ENCODE data around the gene MUC5B. TPM values are rescaled to one million over a fixed set of nuclear protein-coding genes. Genes with fewer than 3 reads are reported as not detected.
"Not testable (repeated sequence)": the region's sequence is repeated elsewhere in the genome, so short reads cannot be mapped to it uniquely, and the experiment has no call there.

The MUC5B gene
- polyA plus RNA-seq (2013) = 0.01 TPM

- WGBS (ENCODE audit: insufficient coverage) = 81% methylated on average over 26 of the region's 36 CpGs
- no peak within 1 kb of the TSS for H3K27ac ChIP-seq (ENCODE audit: insufficient read depth in 1 of 2, low read depth in 1 of 2, low read length in 2 of 2, poor library complexity in 1 of 2, severe bottlenecking in 2 of 2)
- peaks cover 0 to 53% (median 0%) of the 10 kb centered on the region in 5 experiments for H3K27me3 ChIP-seq (replicated peaks in 2 of 5; ENCODE audit: control insufficient read depth in 4 of 5, insufficient read depth in 5 of 5, low read length in 4 of 5)
- DNase-seq = no peak
- H3K9me3 ChIP-seq (ENCODE audit: control extremely low read depth in 1 of 5, control insufficient read depth in 4 of 5, insufficient read depth in 2 of 5, low read depth in 1 of 5, low read length in 4 of 5) = no peaks in the 10 kb centered on the region
- no peaks in the 10 kb centered on the region for H3K4me1 ChIP-seq (ENCODE audit: control extremely low read depth in 1 of 4, control insufficient read depth in 4 of 4, insufficient read depth in 4 of 4, low read length in 3 of 4)
- no peak within 1 kb of the TSS for H3K4me3 ChIP-seq (ENCODE audit: control insufficient read depth in 1 of 7, extremely low read depth in 1 of 7, insufficient read depth in 4 of 7, low read depth in 2 of 7, low read length in 6 of 7)
- POLR2A ChIA-PET = no interaction called here
- CTCF ChIA-PET = no interaction called here
- no peaks in the 10 kb centered on the region for H3K36me3 ChIP-seq (ENCODE audit: control insufficient read depth in 4 of 4, insufficient read depth in 4 of 4, low read length in 3 of 4)
These were observed at the start of gene MUC5B for GRCh38 chr11:1222491-1223345. Gene MUC5B (plus strand): TSS chr11:1223066. CDS start chr11:1223124, 58 bp downstream.

GRCh38 chr11:1173396-1173795, 49.5 kb upstream of the MUC5B start:
- CTCF ChIA-PET; H3K4me3 ChIP-seq (ENCODE audit: control insufficient read depth in 1 of 7, extremely low read depth in 1 of 7, insufficient read depth in 4 of 7, low read depth in 2 of 7, low read length in 6 of 7); DNase-seq; H3K27ac ChIP-seq (ENCODE audit: insufficient read depth in 1 of 2, low read depth in 1 of 2, low read length in 2 of 2, poor library complexity in 1 of 2, severe bottlenecking in 2 of 2); POLR2A ChIA-PET; H3K4me1 ChIP-seq (ENCODE audit: control extremely low read depth in 1 of 4, control insufficient read depth in 4 of 4, insufficient read depth in 4 of 4, low read length in 3 of 4); H3K36me3 ChIP-seq (ENCODE audit: control insufficient read depth in 4 of 4, insufficient read depth in 4 of 4, low read length in 3 of 4); H3K9me3 ChIP-seq (ENCODE audit: control extremely low read depth in 1 of 5, control insufficient read depth in 4 of 5, insufficient read depth in 2 of 5, low read depth in 1 of 5, low read length in 4 of 5); H3K27me3 ChIP-seq (replicated peaks in 2 of 5; ENCODE audit: control insufficient read depth in 4 of 5, insufficient read depth in 5 of 5, low read length in 4 of 5): not testable (repeated sequence)
- WGBS (ENCODE audit: insufficient coverage) = 96% methylated on average over 2 of the region's 3 CpGs

GRCh38 chr11:1174441-1175370, 48.2 kb upstream of the MUC5B start:
- no peak overlapping the region for H3K27ac ChIP-seq (ENCODE audit: insufficient read depth in 1 of 2, low read depth in 1 of 2, low read length in 2 of 2, poor library complexity in 1 of 2, severe bottlenecking in 2 of 2)
- H3K4me3 ChIP-seq (ENCODE audit: control insufficient read depth in 1 of 7, extremely low read depth in 1 of 7, insufficient read depth in 4 of 7, low read depth in 2 of 7, low read length in 6 of 7) = no peak overlapping the region
- no peak for DNase-seq
- 92% methylated on average over 35 of the region's 39 CpGs for WGBS (ENCODE audit: insufficient coverage)
- ChIA-PET CTCF (no interaction called here), POLR2A (no interaction called here)
- H3K4me1 ChIP-seq (ENCODE audit: control extremely low read depth in 1 of 4, control insufficient read depth in 4 of 4, insufficient read depth in 4 of 4, low read length in 3 of 4) = no peaks in the 10 kb centered on the region
- H3K9me3 ChIP-seq (ENCODE audit: control extremely low read depth in 1 of 5, control insufficient read depth in 4 of 5, insufficient read depth in 2 of 5, low read depth in 1 of 5, low read length in 4 of 5) = peaks cover 0 to 5% (median 0%) of the 10 kb centered on the region in 5 experiments
- H3K36me3 ChIP-seq (ENCODE audit: control insufficient read depth in 4 of 4, insufficient read depth in 4 of 4, low read length in 3 of 4) = no peaks in the 10 kb centered on the region
- no peaks in the 10 kb centered on the region for H3K27me3 ChIP-seq (replicated peaks in 2 of 5; ENCODE audit: control insufficient read depth in 4 of 5, insufficient read depth in 5 of 5, low read length in 4 of 5)

GRCh38 chr11:1175461-1176223, 47.2 kb upstream of the MUC5B start:
- ChIA-PET CTCF (no interaction called here), POLR2A (no interaction called here)
- Histone ChIP-seq H3K27ac (ENCODE audit: insufficient read depth in 1 of 2, low read depth in 1 of 2, low read length in 2 of 2, poor library complexity in 1 of 2, severe bottlenecking in 2 of 2) (no peak overlapping the region), H3K36me3 (ENCODE audit: control insufficient read depth in 4 of 4, insufficient read depth in 4 of 4, low read length in 3 of 4) (no peaks in the 10 kb centered on the region), H3K4me1 (ENCODE audit: control extremely low read depth in 1 of 4, control insufficient read depth in 4 of 4, insufficient read depth in 4 of 4, low read length in 3 of 4) (no peaks in the 10 kb centered on the region), H3K9me3 (ENCODE audit: control extremely low read depth in 1 of 5, control insufficient read depth in 4 of 5, insufficient read depth in 2 of 5, low read depth in 1 of 5, low read length in 4 of 5) (peaks cover 0 to 5% (median 0%) of the 10 kb centered on the region in 5 experiments), H3K4me3 (ENCODE audit: control insufficient read depth in 1 of 7, extremely low read depth in 1 of 7, insufficient read depth in 4 of 7, low read depth in 2 of 7, low read length in 6 of 7) (no peak overlapping the region), H3K27me3 (replicated peaks in 2 of 5; ENCODE audit: control insufficient read depth in 4 of 5, insufficient read depth in 5 of 5, low read length in 4 of 5) (no peaks in the 10 kb centered on the region)
- DNase-seq = no peak
- WGBS (ENCODE audit: insufficient coverage) = 91% methylated on average over 18 of the region's 22 CpGs

- H3K27ac ChIP-seq (ENCODE audit: insufficient read depth in 1 of 2, low read depth in 1 of 2, low read length in 2 of 2, poor library complexity in 1 of 2, severe bottlenecking in 2 of 2) = no peak overlapping the region
- ChIA-PET POLR2A (no interaction called here), CTCF (no interaction called here)
These were observed 46.4 kb upstream of the MUC5B start for GRCh38 chr11:1176224-1177019.

GRCh38 chr11:1177020-1177770, 45.7 kb upstream of the MUC5B start:
- H3K36me3 ChIP-seq (ENCODE audit: control insufficient read depth in 4 of 4, insufficient read depth in 4 of 4, low read length in 3 of 4) = no peaks in the 10 kb centered on the region
- WGBS (ENCODE audit: insufficient coverage) = 93% methylated on average over 30 of the region's 34 CpGs
- POLR2A ChIA-PET = no interaction called here
- H3K27me3 ChIP-seq (replicated peaks in 2 of 5; ENCODE audit: control insufficient read depth in 4 of 5, insufficient read depth in 5 of 5, low read length in 4 of 5) = no peaks in the 10 kb centered on the region
- DNase-seq = no peak
- H3K4me3 ChIP-seq (ENCODE audit: control insufficient read depth in 1 of 7, extremely low read depth in 1 of 7, insufficient read depth in 4 of 7, low read depth in 2 of 7, low read length in 6 of 7) = no peak overlapping the region
- H3K4me1 ChIP-seq (ENCODE audit: control extremely low read depth in 1 of 4, control insufficient read depth in 4 of 4, insufficient read depth in 4 of 4, low read length in 3 of 4) = peaks cover 0 to 6% (median 0%) of the 10 kb centered on the region in 4 experiments
- H3K9me3 ChIP-seq (ENCODE audit: control extremely low read depth in 1 of 5, control insufficient read depth in 4 of 5, insufficient read depth in 2 of 5, low read depth in 1 of 5, low read length in 4 of 5) = peaks cover 0 to 4% (median 0%) of the 10 kb centered on the region in 5 experiments
- CTCF ChIA-PET = no interaction called here
- no peak overlapping the region for H3K27ac ChIP-seq (ENCODE audit: insufficient read depth in 1 of 2, low read depth in 1 of 2, low read length in 2 of 2, poor library complexity in 1 of 2, severe bottlenecking in 2 of 2)

More at GRCh38 chr11:1176224-1177019, 46.4 kb upstream of the MUC5B start:
- Histone ChIP-seq H3K9me3 (ENCODE audit: control extremely low read depth in 1 of 5, control insufficient read depth in 4 of 5, insufficient read depth in 2 of 5, low read depth in 1 of 5, low read length in 4 of 5) (peaks cover 0 to 5% (median 0%) of the 10 kb centered on the region in 5 experiments), H3K36me3 (ENCODE audit: control insufficient read depth in 4 of 4, insufficient read depth in 4 of 4, low read length in 3 of 4) (no peaks in the 10 kb centered on the region), H3K4me3 (ENCODE audit: control insufficient read depth in 1 of 7, extremely low read depth in 1 of 7, insufficient read depth in 4 of 7, low read depth in 2 of 7, low read length in 6 of 7) (no peak overlapping the region), H3K4me1 (ENCODE audit: control extremely low read depth in 1 of 4, control insufficient read depth in 4 of 4, insufficient read depth in 4 of 4, low read length in 3 of 4) (no peaks in the 10 kb centered on the region), H3K27me3 (replicated peaks in 2 of 5; ENCODE audit: control insufficient read depth in 4 of 5, insufficient read depth in 5 of 5, low read length in 4 of 5) (no peaks in the 10 kb centered on the region)
- WGBS (ENCODE audit: insufficient coverage) = 89% methylated on average over 27 of the region's 32 CpGs
- no peak for DNase-seq
